Adrenal gland (tissue), 12 donors: Measurements from ENCODE around the gene KCNB1. TPM values are rescaled to one million over a fixed set of nuclear protein-coding genes. Genes with fewer than 3 reads are reported as not detected.

Source experiments
- DNase-seq, 7 donors: peaks; one replicate each; pipeline ENCODE4 v3.0.0-alpha.2; 2019 to 2020
- H3K27ac ChIP-seq, 5 donors: fragments of 200-600 bp; sonication (generic) in 4 of 5; 1 replicate in 3 of 5; 2 replicates in 2 of 5; pipeline versions ENCODE4 v1.5.1 to v1.8.0; 2016 to 2020; ENCODE audit warnings: mild to moderate bottlenecking in 1 of 5
- H3K27me3 ChIP-seq: fragments of 200-600 bp; 2 replicates; pipeline ENCODE4 v1.8.0; 2021
- H3K36me3 ChIP-seq, 2 donors: fragments of 200-600 bp; replicated peaks in 1 of 2; 1 replicate in 1 of 2; 2 replicates in 1 of 2; pipeline versions ENCODE4 v1.5.1 to v1.8.0; 2018 to 2022
- H3K4me1 ChIP-seq, 2 donors: fragments of 200-600 bp; replicated peaks in 1 of 2; 1 replicate in 1 of 2; 2 replicates in 1 of 2; pipeline versions ENCODE4 v1.5.1 to v1.8.0; 2018 to 2021
- H3K4me3 ChIP-seq, 4 donors: fragments of 200-600 bp; sonication (generic) in 3 of 4; one replicate each; pipeline ENCODE4 v1.5.1; 2016 to 2018
- H3K9me3 ChIP-seq, 3 donors: fragments of 200-600 bp; sonication (generic) in 1 of 3; replicated peaks in 1 of 3; 1 replicate in 2 of 3; 2 replicates in 1 of 3; pipeline versions ENCODE4 v1.5.1 to v1.8.0; 2016 to 2021
- CTCF ChIP-seq, 6 experiments: fragments of 450-650 bp in 4 of 6; fragments of 200-600 bp in 2 of 6; sonication (generic) in 1 of 6; IDR thresholded peaks; 1 replicate in 5 of 6; 2 replicates in 1 of 6; pipeline versions ENCODE4 v1.5.1 to v1.8.0; 2016 to 2021; ENCODE audit warnings: antibody characterized with exemption in 6 of 6, mild to moderate bottlenecking in 2 of 6, moderate library complexity in 1 of 6
- POLR2A ChIP-seq, 2 donors: fragments of 450-650 bp; IDR thresholded peaks; one replicate each; pipeline ENCODE4 v1.6.1; 2017; ENCODE audit warnings: antibody characterized with exemption in 2 of 2, mild to moderate bottlenecking in 2 of 2, moderate library complexity in 1 of 2
- WGBS, 4 donors: extraction: QIAGEN DNeasy Blood & Tissue Kit in 2 of 4; methylation state at CpG; one replicate each; pipeline versions ENCODE4 v1.1.5 to v1.1.7; 2013 to 2017; 5-methylcytosine and 5-hydroxymethylcytosine counted together
- intact Hi-C, 2 donors: fragments of 100-400 bp; cut with DNase I; formaldehyde crosslinking; loops; one replicate each; pipeline versions ENCODE4 v1.14.1 to v1.15.0; 2022 to 2023
- polyA plus RNA-seq, 3 donors: library from polyadenylated mRNA; stranded (reverse); fragments of 200-250 nt in 2 of 3; fragments of 350-450 nt in 1 of 3; fragmentation: Illumina TruSeq in 1 of 3; extraction: RNeasy Lipid Tissue Mini Kit (QIAGEN cat#74804) in 1 of 3; gene quantifications; one replicate each; pipeline ENCODE4 v1.2.3, GENCODE V29; 2013 to 2014
- total RNA-seq, 9 donors: library from RNA; depleted of rRNA in 4 of 9; stranded (reverse); fragments of >200 nt in 4 of 9; fragments of 120-200 nt in 1 of 9; fragmentation: NEBNext Ultra II Directional in 1 of 9; extraction: Animal tissue kit (Norgen Biotek cat#: 25700) in 1 of 9; gene quantifications; one replicate each; pipeline versions ENCODE4 v1.1.0 to v1.2.4, GENCODE V29; 2013 to 2023
- donor health status: healthy with polysubstance abuse.
- donor health status: Bipolar disorder and iron deficiency.
- donor health status: DM: yes; HTN: yes; CAD: no.
- donor health status: DM: no; HTN: no; CAD: no.
- donor health status: DM: no; HTN: no; CAD: no.
- donor health status: DM: yes; HTN: yes; CAD: no.

KCNB1 gene
- total and polyA plus RNA-seq, 12 donors: 0.11 to 8.2 (median 1.3) TPM

GRCh38 chr20:49446808-49447207 is 35.7 kb downstream of the KCNB1 start:
- Histone ChIP-seq H3K4me1 (peaks cover 0 to 19% of the 10 kb centered on the region in 2 donors), H3K4me3 (no peak overlapping the region)
- intact Hi-C loops: no loop called here

GRCh38 chr20:49446080-49446479 is 36.4 kb downstream of the KCNB1 start:
- H3K27me3 ChIP-seq: no peaks in the 10 kb centered on the region
- intact Hi-C loops: no loop called here
- H3K9me3 ChIP-seq: no peaks in the 10 kb centered on the region
- 64 to 90% (median 76%) methylated on average over 3 of the region's 3 CpGs for WGBS, 4 donors
- no peaks in the 10 kb centered on the region for H3K36me3 ChIP-seq
- peaks cover 0 to 19% of the 10 kb centered on the region in 2 donors for H3K4me1 ChIP-seq
- H3K27ac ChIP-seq: peak overlapping the region in 2 of 5 donors; percentile 1 to 30
- no peak overlapping the region for H3K4me3 ChIP-seq
- no peak for DNase-seq
- TF ChIP-seq POLR2A (IDR thresholded peaks at IDR 0.05): no peak
- TF ChIP-seq CTCF (IDR thresholded peaks at IDR 0.05): no peak

More at GRCh38 chr20:49446808-49447207, 35.7 kb downstream of the KCNB1 start:
- H3K9me3 ChIP-seq: no peaks in the 10 kb centered on the region
- H3K27me3 ChIP-seq: no peaks in the 10 kb centered on the region
- TF ChIP-seq POLR2A (IDR thresholded peaks at IDR 0.05) (no peak), CTCF (IDR thresholded peaks at IDR 0.05) (no peak)
- H3K27ac ChIP-seq: peak overlapping the region in 1 of 5 donors; percentile 1
- 37 to 53% (median 52%) methylated on average over 1 to 5 of the region's 5 CpGs for WGBS, 4 donors
- no peaks in the 10 kb centered on the region for H3K36me3 ChIP-seq
- peak; percentile 34 to 74 (median 50) for DNase-seq

GRCh38 chr20:49445176-49445575 is 37.3 kb downstream of the KCNB1 start:
- TF ChIP-seq CTCF (IDR thresholded peaks at IDR 0.05) (no peak), POLR2A (IDR thresholded peaks at IDR 0.05) (no peak)
- no peak overlapping the region for H3K4me3 ChIP-seq
- no peaks in the 10 kb centered on the region for H3K9me3 ChIP-seq
- WGBS, 4 donors: 6 to 33% (median 27%) methylated on average over 3 to 5 of the region's 5 CpGs
- intact Hi-C loops: no loop called here
- no peaks in the 10 kb centered on the region for H3K36me3 ChIP-seq
- DNase-seq: no peak
- no peaks in the 10 kb centered on the region for H3K27me3 ChIP-seq
- peaks cover 0 to 19% of the 10 kb centered on the region in 2 donors for H3K4me1 ChIP-seq
- H3K27ac ChIP-seq: peak overlapping the region in 2 of 5 donors; percentile 29 to 30

- Histone ChIP-seq H3K9me3 (no peaks in the 10 kb centered on the region), H3K27ac (peak overlapping the region in 2 of 5 donors; percentile 29 to 30), H3K4me3 (no peak overlapping the region), H3K27me3 (no peaks in the 10 kb centered on the region), H3K4me1 (peaks cover 0 to 19% of the 10 kb centered on the region in 2 donors), H3K36me3 (no peaks in the 10 kb centered on the region)
- DNase-seq: no peak
- 44 to 83% (median 65%) methylated on average over 1 of the region's 1 CpG for WGBS, 4 donors
- intact Hi-C loops: no loop called here
- no peak for TF ChIP-seq POLR2A (IDR thresholded peaks at IDR 0.05)
- no peak for TF ChIP-seq CTCF (IDR thresholded peaks at IDR 0.05)
These were observed 37.9 kb downstream of the KCNB1 start for GRCh38 chr20:49444553-49444990.
